Brain microvascular endothelial cell (primary cell): Measurements from ENCODE around the gene FOXJ1.
A peak's percentile ranks its signal among the peaks of the same experiment; 100 is the strongest.

Experiments used
- DNase-seq: peaks from one replicate; pipeline ENCODE4 v3.0.0-alpha.2; 2020
- H3K27ac ChIP-seq: fragments of 250-450 bp; sonication (Bioruptor Pico); 2 replicates; pipeline ENCODE4 v1.5.1; 2020; ENCODE audit warnings: mild to moderate bottlenecking, moderate library complexity
- H3K27me3 ChIP-seq: fragments of 250-450 bp; sonication (Bioruptor Pico); replicated peaks from 2 replicates; pipeline ENCODE4 v1.5.1; 2020; ENCODE audit warnings: mild to moderate bottlenecking
- H3K36me3 ChIP-seq: fragments of 250-450 bp; sonication (Bioruptor Pico); replicated peaks from 2 replicates; pipeline ENCODE4 v1.5.1; 2020; ENCODE audit warnings: mild to moderate bottlenecking
- H3K4me3 ChIP-seq: 2 replicates; pipeline ENCODE4 v1.5.1; 2011; ENCODE audit warnings: low read depth, mild to moderate bottlenecking, control low read depth, low read length, moderate library complexity
- CTCF ChIP-seq: IDR thresholded peaks from 2 replicates; pipeline ENCODE4 v1.5.1; 2011; ENCODE audit warnings: low read depth, mild to moderate bottlenecking, moderate library complexity, low read length, control low read depth, inconsistent platforms; ENCODE audit errors: missing control alignments
- in situ Hi-C: cut with HindIII; loops from 2 replicates; pipeline ENCODE4 v1.10.0; 2017; ENCODE audit warnings: low sequenced_read_pairs, low pct_ligation_motif_present

FOXJ1 gene

GRCh38 chr17:76149214-76149613 lies 8.2 kb upstream of the FOXJ1 start:
- DNase-seq = no peak
- H3K36me3 ChIP-seq = no peaks in the 10 kb centered on the region
- H3K4me3 ChIP-seq = no peak overlapping the region
- no peaks in the 10 kb centered on the region for H3K27me3 ChIP-seq
- TF ChIP-seq CTCF = no peak
- in situ Hi-C loops = no loop called here
- no peak overlapping the region for H3K27ac ChIP-seq

- no peak for TF ChIP-seq CTCF
- Histone ChIP-seq H3K4me3 (no peak overlapping the region), H3K27me3 (no peaks in the 10 kb centered on the region), H3K27ac (no peak overlapping the region), H3K36me3 (no peaks in the 10 kb centered on the region)
- in situ Hi-C loops = no loop called here
- DNase-seq = no peak
These were observed 6.9 kb upstream of the FOXJ1 start for GRCh38 chr17:76148015-76148326.

- peak; percentile 62 for TF ChIP-seq CTCF
- in situ Hi-C loops = no loop called here
- no peak overlapping the region for H3K27ac ChIP-seq
- no peaks in the 10 kb centered on the region for H3K27me3 ChIP-seq
- H3K4me3 ChIP-seq = no peak overlapping the region
- no peak for DNase-seq
- H3K36me3 ChIP-seq = no peaks in the 10 kb centered on the region
These were observed 6.4 kb upstream of the FOXJ1 start for GRCh38 chr17:76147211-76148014.

GRCh38 chr17:76146053-76146851 lies 5.2 kb upstream of the FOXJ1 start:
- in situ Hi-C loops = no loop called here
- no peak overlapping the region for H3K4me3 ChIP-seq
- H3K27me3 ChIP-seq = no peaks in the 10 kb centered on the region
- no peak overlapping the region for H3K27ac ChIP-seq
- no peak for TF ChIP-seq CTCF
- H3K36me3 ChIP-seq = no peaks in the 10 kb centered on the region
- DNase-seq = no peak

- Histone ChIP-seq H3K36me3 (no peaks in the 10 kb centered on the region), H3K27ac (no peak overlapping the region), H3K4me3 (no peak overlapping the region), H3K27me3 (peaks cover 5% of the 10 kb centered on the region)
- in situ Hi-C loops = no loop called here
- no peak for TF ChIP-seq CTCF
- DNase-seq = no peak
These were observed 4.4 kb upstream of the FOXJ1 start for GRCh38 chr17:76145231-76146052.
